ENCODE data around the gene SOX6.

DNA sequence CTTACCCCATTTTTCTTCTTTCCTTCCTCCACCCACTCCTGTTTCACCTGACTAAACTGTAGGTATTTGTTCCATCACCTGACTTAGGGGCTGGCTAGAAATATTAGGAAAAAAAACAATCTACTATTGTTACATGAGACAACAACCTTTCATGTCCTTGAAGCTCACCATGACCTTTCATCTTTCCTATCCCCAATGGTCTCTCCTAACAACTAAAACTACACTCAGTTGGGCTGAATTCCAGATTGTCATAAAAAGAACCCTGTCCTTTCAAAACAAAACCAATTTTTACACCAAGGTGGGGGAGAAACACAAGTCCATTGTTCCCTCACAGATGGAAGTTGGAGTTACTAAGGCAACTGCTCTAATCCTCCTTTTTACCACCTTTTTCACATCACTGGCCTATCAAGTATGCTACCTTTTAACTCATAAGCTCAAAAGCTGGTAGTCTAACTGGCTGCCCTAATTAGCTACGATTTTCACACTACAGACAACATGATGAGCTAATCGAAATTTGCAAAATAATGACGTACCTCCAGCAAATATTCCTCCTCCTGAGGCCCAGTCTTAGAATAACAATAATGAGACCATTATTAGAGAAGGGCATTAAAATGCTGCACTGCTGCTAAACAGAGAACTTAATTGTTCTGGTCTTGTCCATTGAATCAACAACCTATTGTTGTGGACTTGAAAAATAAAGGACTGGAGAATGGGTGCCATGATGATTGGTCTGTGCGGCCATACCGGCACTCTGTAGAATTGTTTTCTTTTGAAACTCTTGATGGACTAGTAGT, 46.5 kb upstream of the SOX6 start:
- TF ChIP-seq, protein P1, sequence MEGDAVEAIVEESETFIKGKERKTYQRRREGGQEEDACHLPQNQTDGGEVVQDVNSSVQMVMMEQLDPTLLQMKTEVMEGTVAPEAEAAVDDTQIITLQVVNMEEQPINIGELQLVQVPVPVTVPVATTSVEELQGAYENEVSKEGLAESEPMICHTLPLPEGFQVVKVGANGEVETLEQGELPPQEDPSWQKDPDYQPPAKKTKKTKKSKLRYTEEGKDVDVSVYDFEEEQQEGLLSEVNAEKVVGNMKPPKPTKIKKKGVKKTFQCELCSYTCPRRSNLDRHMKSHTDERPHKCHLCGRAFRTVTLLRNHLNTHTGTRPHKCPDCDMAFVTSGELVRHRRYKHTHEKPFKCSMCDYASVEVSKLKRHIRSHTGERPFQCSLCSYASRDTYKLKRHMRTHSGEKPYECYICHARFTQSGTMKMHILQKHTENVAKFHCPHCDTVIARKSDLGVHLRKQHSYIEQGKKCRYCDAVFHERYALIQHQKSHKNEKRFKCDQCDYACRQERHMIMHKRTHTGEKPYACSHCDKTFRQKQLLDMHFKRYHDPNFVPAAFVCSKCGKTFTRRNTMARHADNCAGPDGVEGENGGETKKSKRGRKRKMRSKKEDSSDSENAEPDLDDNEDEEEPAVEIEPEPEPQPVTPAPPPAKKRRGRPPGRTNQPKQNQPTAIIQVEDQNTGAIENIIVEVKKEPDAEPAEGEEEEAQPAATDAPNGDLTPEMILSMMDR (IDR thresholded peaks at IDR 0.05; ENCODE audit: insufficient read depth, low read depth, low read length) = no peak
- no peak for TF ChIP-seq EZH2 (IDR thresholded peaks at IDR 0.05; ENCODE audit: insufficient read depth, low read length)

All from astrocyte (in vitro differentiated cells and primary cell).